SK-N-SH (cell line): ENCODE data around the gene PRR36.

Experiments
- CTCF ChIP-seq: fragments of 200-600 bp; sonication (generic); IDR thresholded peaks from 2 replicates; pipeline ENCODE4 v1.6.1; 2017; ENCODE audit warnings: antibody characterized with exemption, mild to moderate bottlenecking, moderate library complexity
- FOSL2 ChIP-seq: IDR thresholded peaks from 2 replicates; pipeline ENCODE4 v1.4.0; 2012; ENCODE audit warnings: low read depth, mild to moderate bottlenecking, moderate library complexity, borderline replicate concordance
- MAX ChIP-seq: IDR thresholded peaks from 2 replicates; pipeline ENCODE4 v1.4.0; 2012; ENCODE audit warnings: low read depth
- NFIC ChIP-seq: IDR thresholded peaks from 2 replicates; pipeline ENCODE4 v1.4.0; 2012; ENCODE audit warnings: borderline replicate concordance
- POLR2AphosphoS5 ChIP-seq: IDR thresholded peaks from 2 replicates; pipeline ENCODE4 v1.6.1; 2012; ENCODE audit warnings: low read depth, low read length
- SIN3A ChIP-seq: IDR thresholded peaks from 2 replicates; pipeline ENCODE4 v1.6.1; 2012; ENCODE audit warnings: low read depth, mild to moderate bottlenecking, low read length, moderate library complexity, borderline replicate concordance

- no peak for TF ChIP-seq CTCF
- no peak for TF ChIP-seq POLR2AphosphoS5
- no peak for TF ChIP-seq MAX
- TF ChIP-seq SIN3A = no peak
- TF ChIP-seq NFIC = no peak
- TF ChIP-seq FOSL2 = no peak
Observed at GRCh38 chr19:7846155-7846646, 28.0 kb downstream of the PRR36 start.
